Adrenal gland (tissue), 5 donors: ENCODE measurements around the gene KRTAP10-2.

ENCODE experiments used
- POLR2A ChIP-seq, 2 donors: fragments of 450-650 bp; IDR thresholded peaks; one replicate each; pipeline ENCODE4 v1.6.1; 2017; ENCODE audit warnings: antibody characterized with exemption in 2 of 2, mild to moderate bottlenecking in 2 of 2, moderate library complexity in 1 of 2
- TF ChIP-seq, protein P1 (sequence below), 6 experiments: fragments of 450-650 bp in 4 of 6; fragments of 200-600 bp in 2 of 6; sonication (generic) in 1 of 6; IDR thresholded peaks; 1 replicate in 5 of 6; 2 replicates in 1 of 6; pipeline versions ENCODE4 v1.5.1 to v1.8.0; 2016 to 2021; ENCODE audit warnings: antibody characterized with exemption in 6 of 6, mild to moderate bottlenecking in 2 of 6, moderate library complexity in 1 of 6
- donor health status: DM: no; HTN: no; CAD: no.

DNA sequence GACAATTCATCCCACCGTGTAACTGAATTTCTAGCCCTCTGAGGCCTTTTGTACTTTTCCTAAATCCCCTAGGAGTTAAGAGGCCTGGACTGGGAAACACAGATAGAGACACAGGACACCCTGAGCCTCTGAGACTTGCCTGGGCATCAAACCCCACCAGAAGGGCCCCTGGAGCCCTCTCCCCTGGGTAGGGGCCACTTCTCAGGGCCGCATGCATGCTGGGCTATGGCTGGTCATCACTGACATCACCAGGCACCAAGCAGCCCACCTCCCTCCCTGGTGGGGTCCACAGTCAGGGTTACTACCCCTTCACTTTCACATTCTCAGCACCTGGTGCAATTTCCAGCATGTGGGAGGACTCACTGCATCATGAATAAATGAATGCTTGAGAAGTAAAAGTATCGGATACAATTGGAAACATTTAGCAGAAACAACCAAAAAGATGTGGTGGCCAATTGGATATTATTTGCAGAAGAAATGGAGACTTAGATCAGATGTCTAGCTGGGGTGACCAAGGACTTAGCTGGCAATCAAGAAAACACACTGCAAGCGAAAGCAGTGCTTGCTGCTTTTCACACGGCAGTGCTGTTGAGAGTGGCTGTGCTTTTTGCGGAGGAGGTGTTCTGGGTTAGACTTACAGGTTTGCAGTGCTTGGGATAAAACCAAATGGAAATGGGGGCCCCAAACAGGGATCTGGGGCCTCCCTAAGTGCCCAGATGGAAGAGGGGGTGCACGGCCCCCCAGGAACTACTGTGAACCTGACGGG, 48.1 kb upstream of the KRTAP10-2 start:
- TF ChIP-seq, protein P1, sequence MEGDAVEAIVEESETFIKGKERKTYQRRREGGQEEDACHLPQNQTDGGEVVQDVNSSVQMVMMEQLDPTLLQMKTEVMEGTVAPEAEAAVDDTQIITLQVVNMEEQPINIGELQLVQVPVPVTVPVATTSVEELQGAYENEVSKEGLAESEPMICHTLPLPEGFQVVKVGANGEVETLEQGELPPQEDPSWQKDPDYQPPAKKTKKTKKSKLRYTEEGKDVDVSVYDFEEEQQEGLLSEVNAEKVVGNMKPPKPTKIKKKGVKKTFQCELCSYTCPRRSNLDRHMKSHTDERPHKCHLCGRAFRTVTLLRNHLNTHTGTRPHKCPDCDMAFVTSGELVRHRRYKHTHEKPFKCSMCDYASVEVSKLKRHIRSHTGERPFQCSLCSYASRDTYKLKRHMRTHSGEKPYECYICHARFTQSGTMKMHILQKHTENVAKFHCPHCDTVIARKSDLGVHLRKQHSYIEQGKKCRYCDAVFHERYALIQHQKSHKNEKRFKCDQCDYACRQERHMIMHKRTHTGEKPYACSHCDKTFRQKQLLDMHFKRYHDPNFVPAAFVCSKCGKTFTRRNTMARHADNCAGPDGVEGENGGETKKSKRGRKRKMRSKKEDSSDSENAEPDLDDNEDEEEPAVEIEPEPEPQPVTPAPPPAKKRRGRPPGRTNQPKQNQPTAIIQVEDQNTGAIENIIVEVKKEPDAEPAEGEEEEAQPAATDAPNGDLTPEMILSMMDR (IDR thresholded peaks at IDR 0.05), result no peak
- no peak for TF ChIP-seq POLR2A (IDR thresholded peaks at IDR 0.05)
